ENCODE measurements around the gene BBS9. TPM values are rescaled to one million over a fixed set of nuclear protein-coding genes. Genes with fewer than 3 reads are reported as not detected.

Gene BBS9
- total and polyA plus RNA-seq, 2 experiments from 2014 or later, result 27.2 to 66.1 TPM

GRCh38 chr7:33650828-33651227 is 521.5 kb downstream of the BBS9 start:
- H3K27ac ChIP-seq (ENCODE audit: low read depth), result no peak overlapping the region
- TF ChIP-seq CREB1 (CRISPR knock-in tag; IDR thresholded peaks at IDR 0.05; ENCODE audit: low read depth) (no peak), JUNB (IDR thresholded peaks at IDR 0.05; ENCODE audit: unreplicated experiment) (no peak), ZNF462 (CRISPR knock-in tag; IDR thresholded peaks at IDR 0.05) (no peak), REST (IDR thresholded peaks at IDR 0.05; ENCODE audit: unreplicated experiment) (no peak), EZH2 (IDR thresholded peaks at IDR 0.05; ENCODE audit: low read depth, unreplicated experiment) (no peak), CTCF (conservative IDR thresholded peaks at IDR 0.05; ENCODE audit: low read depth in 2 of 2) (no peak), STAT1 (IDR thresholded peaks at IDR 0.05; ENCODE audit: unreplicated experiment) (no peak), NANOG (IDR thresholded peaks at IDR 0.05; ENCODE audit: borderline replicate concordance) (no peak), ZNF114 (CRISPR knock-in tag; IDR thresholded peaks at IDR 0.05) (no peak), ETS1 (IDR thresholded peaks at IDR 0.05) (no peak), POLR2AphosphoS5 (IDR thresholded peaks at IDR 0.05; ENCODE audit: low read depth) (no peak), EZH2phosphoT487 (IDR thresholded peaks at IDR 0.05; ENCODE audit: unreplicated experiment) (no peak), ZNF331 (CRISPR knock-in tag; IDR thresholded peaks at IDR 0.05; ENCODE audit: low read depth) (no peak)
- no peak for ATAC-seq
- Mint-ChIP-seq H3K4me3 (no peak overlapping the region), H3K27me3 (ENCODE audit: insufficient read depth, low read depth, poor library complexity) (peaks cover 7% of the 10 kb centered on the region), H3K36me3 (ENCODE audit: low read depth) (peaks cover 13% of the 10 kb centered on the region), H3K27ac (no peak overlapping the region), H3K4me1 (peaks cover 14% of the 10 kb centered on the region), H3K9me3 (peaks cover 6% of the 10 kb centered on the region; the same call in 1 of the 3 replicates)
- H3K36me3 ChIP-seq (ENCODE audit: insufficient read depth), result no peaks in the 10 kb centered on the region
- no peak overlapping the region for H3K4me3 ChIP-seq
- H3K9me2 ChIP-seq (ENCODE audit: insufficient read depth), result peaks cover 5% of the 10 kb centered on the region; the same call in 1 of the 2 replicates
- no peak overlapping the region for H3K4me2 ChIP-seq
- no peaks in the 10 kb centered on the region for H3F3A ChIP-seq (replicated peaks; ENCODE audit: low read depth)
- H4K20me1 ChIP-seq (replicated peaks; ENCODE audit: insufficient read depth), result no peaks in the 10 kb centered on the region
- no peaks in the 10 kb centered on the region for H3K79me2 ChIP-seq (replicated peaks; ENCODE audit: insufficient read depth)
- no peak for DNase-seq (ENCODE audit: low spot score)
- H2AFZ ChIP-seq, result no peak overlapping the region
- H3K27me3 ChIP-seq (ENCODE audit: insufficient read depth), result no peaks in the 10 kb centered on the region
- H3K4me1 ChIP-seq (ENCODE audit: insufficient read depth), result peaks cover 5% of the 10 kb centered on the region; the same call in 1 of the 2 replicates

Measured in GM23338 (cell line).